HepG2 (cell line): Measurements from ENCODE around the gene SMAD6. TPM values are rescaled to one million over a fixed set of nuclear protein-coding genes. Genes with fewer than 3 reads are reported as not detected.

Experiments
- AGO2 ChIP-seq: fragments of 200-400 bp; formaldehyde crosslinking; optimal IDR thresholded peaks from 2 replicates; pipeline ENCODE3; 2017; ENCODE audit warnings: mild to moderate bottlenecking, low read depth, low read length, moderate library complexity
- ARID3A ChIP-seq: IDR thresholded peaks from 2 replicates; pipeline ENCODE4 v1.6.1; 2012; ENCODE audit warnings: low read depth, low read length, improper control_type of control experiment
- GATAD2A ChIP-seq: IDR thresholded peaks from 2 replicates; pipeline ENCODE4 v1.6.1; 2016
- GLI4 ChIP-seq: sonication (generic); formaldehyde crosslinking; IDR thresholded peaks from 2 replicates; pipeline ENCODE4 v1.5.1; 2020; ENCODE audit warnings: missing genetic modification reagents, mild to moderate bottlenecking, moderate library complexity, borderline replicate concordance
- KAT8 ChIP-seq: IDR thresholded peaks from 2 replicates; pipeline ENCODE4 v1.6.1; 2016; ENCODE audit warnings: missing genetic modification reagents, missing compliant biosample characterization
- MED1 ChIP-seq: sonication (generic); formaldehyde crosslinking; IDR thresholded peaks from 2 replicates; pipeline ENCODE4 v1.4.0; 2020; ENCODE audit warnings: missing genetic modification reagents
- NFKB2 ChIP-seq: sonication (generic); formaldehyde crosslinking; IDR thresholded peaks from 2 replicates; pipeline ENCODE4 v1.4.0; 2020; ENCODE audit warnings: missing genetic modification reagents, borderline replicate concordance
- PRPF4 ChIP-seq: fragments of 200-400 bp; formaldehyde crosslinking; IDR thresholded peaks from 2 replicates; pipeline ENCODE4 v1.6.1; 2016; ENCODE audit warnings: low read length, low read depth; ENCODE audit not compliant: poor library complexity, severe bottlenecking
- SALL1 ChIP-seq: sonication (generic); formaldehyde crosslinking; IDR thresholded peaks from 2 replicates; pipeline ENCODE4 v1.8.0; 2022; ENCODE audit warnings: mild to moderate bottlenecking, missing genetic modification reagents
- SAP130 ChIP-seq: IDR thresholded peaks from 2 replicates; pipeline ENCODE4 v1.6.1; 2016; ENCODE audit warnings: low read depth
- SMARCC2 ChIP-seq: fragments of 450-650 bp; IDR thresholded peaks from 2 replicates; pipeline ENCODE4 v1.6.1; 2017; ENCODE audit warnings: antibody characterized with exemption, mild to moderate bottlenecking
- TAF15 ChIP-seq: fragments of 200-400 bp; formaldehyde crosslinking; IDR thresholded peaks from one replicate; pipeline ENCODE4 v1.6.1; 2018; ENCODE audit warnings: mild to moderate bottlenecking, low read depth, low read length; ENCODE audit not compliant: poor library complexity, severe bottlenecking
- TEAD2 ChIP-seq: sonication (generic); formaldehyde crosslinking; IDR thresholded peaks from 2 replicates; pipeline ENCODE4 v1.9.0; 2021; ENCODE audit warnings: missing genetic modification reagents
- ZBTB7B ChIP-seq: sonication (generic); formaldehyde crosslinking; IDR thresholded peaks from 2 replicates; pipeline ENCODE4 v1.4.0; 2020; ENCODE audit warnings: missing genetic modification reagents
- ZNF251 ChIP-seq: sonication (generic); formaldehyde crosslinking; IDR thresholded peaks from 2 replicates; pipeline ENCODE4 v1.9.0; 2021; ENCODE audit warnings: mild to moderate bottlenecking, missing genetic modification reagents
- ZNF574 ChIP-seq: sonication (generic); formaldehyde crosslinking; IDR thresholded peaks from 2 replicates; pipeline ENCODE4 v1.4.0; 2020; ENCODE audit warnings: missing genetic modification reagents
- ZNF850 ChIP-seq: sonication (generic); formaldehyde crosslinking; conservative IDR thresholded peaks from 2 replicates; pipeline ENCODE4 v1.9.0; 2021; ENCODE audit warnings: mild to moderate bottlenecking, missing genetic modification reagents
- polyA plus RNA-seq, 8 experiments: library from polyadenylated mRNA; depleted of rRNA in 3 of 8; stranded (reverse) in 7 of 8; unstranded in 1 of 8; fragments of >200 nt; fragmentation: Illumina TruSeq in 4 of 8; extraction: Trizol in 4 of 8; gene quantifications; 2 replicates each; pipeline versions ENCODE4 v1.2.1 to v1.2.3, GENCODE V29; 2011 to 2016; ENCODE audit warnings: low read depth in 4 of 8, missing spikeins in 1 of 8, mixed read lengths in 1 of 8; ENCODE audit not compliant: insufficient read depth in 1 of 8
- total RNA-seq, 5 experiments: library from RNA; depleted of rRNA; stranded (reverse); fragments of >200 nt; fragmentation: Illumina TruSeq; extraction: Trizol; gene quantifications; 2 replicates each; pipeline ENCODE4 v1.2.3, GENCODE V29; 2016; ENCODE audit warnings: low read depth in 1 of 5
- TF ChIP-seq, protein P1 (sequence below): sonication (generic); formaldehyde crosslinking; IDR thresholded peaks from 2 replicates; pipeline ENCODE4 v1.5.0; 2020; ENCODE audit warnings: mild to moderate bottlenecking, missing genetic modification reagents
- TF ChIP-seq, protein P2 (sequence below), 2 experiments: IDR thresholded peaks; 2 replicates each; pipeline ENCODE4 v1.6.1; 2011 to 2012; ENCODE audit warnings: low read length in 2 of 2, borderline replicate concordance in 1 of 2, low read depth in 1 of 2, mild to moderate bottlenecking in 1 of 2, moderate library complexity in 1 of 2

SMAD6 gene
- total and polyA plus RNA-seq, 2 of the 13 experiments (the other 11 are each of a cell fraction or from before 2014, with no cell fraction given) = 3.3 to 4.4 TPM

DNA sequence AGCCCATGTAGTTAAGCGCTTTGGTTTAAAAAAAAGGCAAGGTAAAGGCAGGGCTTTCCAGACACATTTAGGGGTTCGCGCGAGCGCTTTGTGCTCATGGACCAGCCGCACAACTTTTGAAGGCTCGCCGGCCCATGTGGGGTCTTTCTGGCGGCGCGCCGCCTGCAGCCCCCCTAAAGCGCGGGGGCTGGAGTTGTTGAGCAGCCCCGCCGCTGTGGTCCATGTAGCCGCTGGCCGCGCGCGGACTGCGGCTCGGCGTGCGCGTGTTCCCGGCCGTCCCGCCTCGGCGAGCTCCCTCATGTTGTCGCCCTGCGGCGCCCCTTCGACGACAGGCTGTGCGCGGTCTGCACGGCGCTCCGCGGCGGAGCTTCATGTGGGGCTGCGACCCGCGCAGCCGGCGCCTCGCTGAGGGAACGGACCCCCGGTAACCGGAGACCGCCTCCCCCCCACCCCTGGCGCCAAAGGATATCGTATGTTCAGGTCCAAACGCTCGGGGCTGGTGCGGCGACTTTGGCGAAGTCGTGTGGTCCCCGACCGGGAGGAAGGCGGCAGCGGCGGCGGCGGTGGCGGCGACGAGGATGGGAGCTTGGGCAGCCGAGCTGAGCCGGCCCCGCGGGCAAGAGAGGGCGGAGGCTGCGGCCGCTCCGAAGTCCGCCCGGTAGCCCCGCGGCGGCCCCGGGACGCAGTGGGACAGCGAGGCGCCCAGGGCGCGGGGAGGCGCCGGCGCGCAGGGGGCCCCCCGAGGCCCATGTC lies 927 bp downstream of the SMAD6 start (continued):
- TF ChIP-seq, protein P1, sequence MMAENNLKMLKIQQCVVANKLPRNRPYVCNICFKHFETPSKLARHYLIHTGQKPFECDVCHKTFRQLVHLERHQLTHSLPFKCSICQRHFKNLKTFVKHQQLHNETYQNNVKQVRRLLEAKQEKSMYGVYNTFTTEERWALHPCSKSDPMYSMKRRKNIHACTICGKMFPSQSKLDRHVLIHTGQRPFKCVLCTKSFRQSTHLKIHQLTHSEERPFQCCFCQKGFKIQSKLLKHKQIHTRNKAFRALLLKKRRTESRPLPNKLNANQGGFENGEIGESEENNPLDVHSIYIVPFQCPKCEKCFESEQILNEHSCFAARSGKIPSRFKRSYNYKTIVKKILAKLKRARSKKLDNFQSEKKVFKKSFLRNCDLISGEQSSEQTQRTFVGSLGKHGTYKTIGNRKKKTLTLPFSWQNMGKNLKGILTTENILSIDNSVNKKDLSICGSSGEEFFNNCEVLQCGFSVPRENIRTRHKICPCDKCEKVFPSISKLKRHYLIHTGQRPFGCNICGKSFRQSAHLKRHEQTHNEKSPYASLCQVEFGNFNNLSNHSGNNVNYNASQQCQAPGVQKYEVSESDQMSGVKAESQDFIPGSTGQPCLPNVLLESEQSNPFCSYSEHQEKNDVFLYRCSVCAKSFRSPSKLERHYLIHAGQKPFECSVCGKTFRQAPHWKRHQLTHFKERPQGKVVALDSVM (CRISPR knock-in tag) = 0 out of 2 replicates have a peak, but pooled peaks have one; percentile 17
- TF ChIP-seq GLI4 (no peak), ZBTB7B (CRISPR knock-in tag) (no peak), TAF15 (no peak), KAT8 (no peak), PRPF4 (no peak), ZNF850 (no peak), MED1 (peak; percentile 34; the same call in 1 of the 2 replicates), SAP130 (CRISPR knock-in tag) (peak; percentile 36; the same call in 1 of the 2 replicates), ZNF251 (CRISPR knock-in tag) (no peak), SALL1 (0 out of 2 replicates have a peak, but pooled peaks have one; percentile 20), TEAD2 (CRISPR knock-in tag) (0 out of 2 replicates have a peak, but pooled peaks have one; percentile 68), GATAD2A (CRISPR knock-in tag) (no peak), ARID3A (no peak), ZNF574 (CRISPR knock-in tag) (peak; percentile 43; the same call in 1 of the 2 replicates), NFKB2 (CRISPR knock-in tag) (peak; percentile 60; the same call in 1 of the 2 replicates), SMARCC2 (no peak), AGO2 (peak; percentile 63)
- TF ChIP-seq, protein P2, sequence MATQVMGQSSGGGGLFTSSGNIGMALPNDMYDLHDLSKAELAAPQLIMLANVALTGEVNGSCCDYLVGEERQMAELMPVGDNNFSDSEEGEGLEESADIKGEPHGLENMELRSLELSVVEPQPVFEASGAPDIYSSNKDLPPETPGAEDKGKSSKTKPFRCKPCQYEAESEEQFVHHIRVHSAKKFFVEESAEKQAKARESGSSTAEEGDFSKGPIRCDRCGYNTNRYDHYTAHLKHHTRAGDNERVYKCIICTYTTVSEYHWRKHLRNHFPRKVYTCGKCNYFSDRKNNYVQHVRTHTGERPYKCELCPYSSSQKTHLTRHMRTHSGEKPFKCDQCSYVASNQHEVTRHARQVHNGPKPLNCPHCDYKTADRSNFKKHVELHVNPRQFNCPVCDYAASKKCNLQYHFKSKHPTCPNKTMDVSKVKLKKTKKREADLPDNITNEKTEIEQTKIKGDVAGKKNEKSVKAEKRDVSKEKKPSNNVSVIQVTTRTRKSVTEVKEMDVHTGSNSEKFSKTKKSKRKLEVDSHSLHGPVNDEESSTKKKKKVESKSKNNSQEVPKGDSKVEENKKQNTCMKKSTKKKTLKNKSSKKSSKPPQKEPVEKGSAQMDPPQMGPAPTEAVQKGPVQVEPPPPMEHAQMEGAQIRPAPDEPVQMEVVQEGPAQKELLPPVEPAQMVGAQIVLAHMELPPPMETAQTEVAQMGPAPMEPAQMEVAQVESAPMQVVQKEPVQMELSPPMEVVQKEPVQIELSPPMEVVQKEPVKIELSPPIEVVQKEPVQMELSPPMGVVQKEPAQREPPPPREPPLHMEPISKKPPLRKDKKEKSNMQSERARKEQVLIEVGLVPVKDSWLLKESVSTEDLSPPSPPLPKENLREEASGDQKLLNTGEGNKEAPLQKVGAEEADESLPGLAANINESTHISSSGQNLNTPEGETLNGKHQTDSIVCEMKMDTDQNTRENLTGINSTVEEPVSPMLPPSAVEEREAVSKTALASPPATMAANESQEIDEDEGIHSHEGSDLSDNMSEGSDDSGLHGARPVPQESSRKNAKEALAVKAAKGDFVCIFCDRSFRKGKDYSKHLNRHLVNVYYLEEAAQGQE (IDR thresholded peaks at IDR 0.05; ENCODE audit: borderline replicate concordance in 1 of 2, low read depth in 1 of 2, low read length in 2 of 2) = no peak
